Measurements from ENCODE around the gene EEF1A2. TPM values are rescaled to one million over a fixed set of nuclear protein-coding genes. Genes with fewer than 3 reads are reported as not detected.

EEF1A2 gene
- total RNA-seq, 2 experiments from 2014 or later: not detected

DNA sequence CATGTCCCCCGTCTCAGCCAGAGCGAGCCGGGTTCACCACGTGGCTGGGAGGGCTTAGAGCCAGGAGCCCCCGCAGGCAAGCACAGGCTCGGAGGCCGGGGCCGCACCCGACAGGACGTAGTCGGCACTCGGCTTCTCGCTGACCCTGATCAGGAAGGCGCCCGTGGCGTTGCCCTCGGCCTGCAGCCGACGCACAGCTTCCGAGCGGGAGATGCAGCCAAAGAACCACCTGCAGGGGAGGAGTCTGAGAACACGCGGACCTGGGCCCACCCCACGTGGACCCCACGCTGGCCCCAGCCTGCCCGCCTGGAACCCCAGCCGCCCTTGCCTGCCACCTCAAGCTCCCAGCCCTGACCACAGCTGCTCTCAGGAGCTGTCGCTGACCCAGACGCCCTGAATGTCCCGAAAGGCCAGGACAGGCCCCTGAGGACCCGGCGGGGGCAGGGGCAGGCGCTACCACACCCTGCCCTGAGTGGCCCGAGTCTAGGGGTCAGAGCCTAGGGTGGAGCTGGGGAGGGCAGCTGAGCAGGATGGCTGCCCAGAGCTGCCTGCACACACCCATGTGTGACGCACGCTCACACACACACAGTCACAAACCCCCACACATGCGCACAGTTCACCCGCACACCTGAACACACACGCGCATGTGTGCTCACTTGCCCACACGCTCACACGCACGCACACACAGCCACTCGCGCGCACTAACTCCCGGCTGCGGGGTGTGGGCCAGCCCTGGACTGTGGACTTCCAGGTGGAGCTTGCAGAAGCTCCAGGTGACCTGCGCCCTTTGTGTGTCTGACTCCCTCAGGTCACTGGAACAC lies 36.2 kb upstream of the EEF1A2 start:
- Mint-ChIP-seq H3K27me3 (ENCODE audit: low read depth) (no peaks in the 10 kb centered on the region), H3K4me3 (no peak overlapping the region), H3K4me1 (ENCODE audit: low read depth) (peaks cover 19% of the 10 kb centered on the region), H3K36me3 (ENCODE audit: low read depth) (no peaks in the 10 kb centered on the region), H3K9me3 (ENCODE audit: insufficient read depth) (no peaks in the 10 kb centered on the region), H3K27ac (no peak overlapping the region)
- no peak for DNase-seq
- ChIA-PET CTCF (interaction anchor here (0.9 kb wide), 1 partner anchor 504 kb away, joined by 3 read pairs; no protein-coding TSS in a partner anchor), POLR2A (interaction anchor here (0.7 to 1.6 kb wide), 3 partner anchors 12 to 97 kb away, joined by 3 to 9 read pairs (median 4); no protein-coding TSS in a partner anchor)
- ATAC-seq: no peak

DNA sequence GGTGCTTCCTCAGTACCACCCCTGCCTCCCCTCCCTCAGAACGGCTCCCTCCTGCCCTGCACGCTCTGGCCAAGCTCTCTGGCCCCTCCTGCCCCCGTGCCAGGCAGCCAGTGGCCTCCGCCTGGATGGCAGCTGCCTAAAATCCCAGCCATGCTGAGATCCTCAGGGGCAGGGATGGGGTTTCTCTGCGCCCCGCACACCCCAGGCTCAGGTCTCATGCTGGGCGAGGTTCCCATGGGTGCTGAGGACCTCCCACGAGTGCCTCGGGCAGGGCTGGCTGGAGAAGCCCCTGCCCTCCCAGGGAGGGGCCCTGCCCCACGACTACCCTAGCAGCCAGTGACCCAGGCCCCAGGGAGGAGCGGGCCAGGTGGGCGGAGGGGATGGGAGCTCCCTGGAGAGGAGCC lies 35.5 kb upstream of the EEF1A2 start:
- POLR2A ChIA-PET: interaction anchor here (1.4 to 1.6 kb wide), 2 partner anchors 12 to 13 kb away, joined by 4 to 9 read pairs; no protein-coding TSS in a partner anchor
- DNase-seq: no peak

DNA sequence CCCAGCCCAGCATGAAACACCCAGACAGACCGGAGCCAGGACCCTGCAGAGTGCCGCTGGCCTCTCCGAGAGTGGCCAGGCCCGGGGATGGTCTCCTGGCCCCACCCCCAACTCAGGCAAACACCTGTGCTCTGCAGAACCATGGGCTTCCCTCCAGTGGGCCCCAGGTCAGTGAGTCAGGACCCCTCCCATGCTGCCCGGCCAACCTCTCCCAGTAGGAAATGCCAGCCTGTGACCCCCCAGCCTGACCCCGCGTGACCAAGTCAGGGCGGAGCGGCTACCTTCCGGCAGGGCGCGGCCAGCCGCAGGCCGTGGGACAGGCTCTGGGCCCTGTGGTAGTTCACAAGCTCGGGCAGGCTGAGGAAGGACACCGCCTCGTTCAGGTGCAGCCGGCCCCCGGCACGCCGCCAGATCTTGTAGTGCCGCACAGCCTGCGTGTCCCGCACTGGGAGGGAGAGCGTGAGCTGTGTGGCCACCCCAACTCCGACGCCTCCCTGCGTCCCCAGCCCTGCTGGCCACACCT lies 35.0 kb upstream of the EEF1A2 start:
- ChIA-PET CTCF (no interaction called here), POLR2A (interaction anchor here (1.6 kb wide), 1 partner anchor 13 kb away, joined by 9 read pairs; no protein-coding TSS in a partner anchor)
- Mint-ChIP-seq H3K27me3 (ENCODE audit: low read depth) (no peaks in the 10 kb centered on the region), H3K4me3 (no peak overlapping the region), H3K27ac (no peak overlapping the region), H3K4me1 (ENCODE audit: low read depth) (peaks cover 19% of the 10 kb centered on the region), H3K9me3 (ENCODE audit: insufficient read depth) (no peaks in the 10 kb centered on the region), H3K36me3 (ENCODE audit: low read depth) (no peaks in the 10 kb centered on the region)
- ATAC-seq: no peak
- no peak for DNase-seq

More for the DNA sequence above, 35.5 kb upstream of the EEF1A2 start:
- Mint-ChIP-seq H3K36me3 (ENCODE audit: low read depth) (no peaks in the 10 kb centered on the region), H3K27me3 (ENCODE audit: low read depth) (no peaks in the 10 kb centered on the region), H3K4me1 (ENCODE audit: low read depth) (peaks cover 19% of the 10 kb centered on the region), H3K4me3 (no peak overlapping the region), H3K27ac (no peak overlapping the region), H3K9me3 (ENCODE audit: insufficient read depth) (no peaks in the 10 kb centered on the region)
- ATAC-seq: no peak
- CTCF ChIA-PET: interaction anchor here (0.9 kb wide), 1 partner anchor 505 kb away, joined by 3 read pairs; no protein-coding TSS in a partner anchor

GRCh38 chr20:63533388-63533787 lies 34.5 kb upstream of the EEF1A2 start:
- DNase-seq: no peak
- POLR2A ChIA-PET: interaction anchor here (1.0 kb wide), 1 partner anchor 12 kb away, joined by 4 read pairs; no protein-coding TSS in a partner anchor
- H3K9me3 Mint-ChIP-seq (ENCODE audit: insufficient read depth): no peaks in the 10 kb centered on the region
- no peak overlapping the region for H3K4me3 Mint-ChIP-seq
- CTCF ChIA-PET: no interaction called here
- no peaks in the 10 kb centered on the region for H3K36me3 Mint-ChIP-seq (ENCODE audit: low read depth)
- no peak overlapping the region for H3K27ac Mint-ChIP-seq
- ATAC-seq: no peak
- H3K4me1 Mint-ChIP-seq (ENCODE audit: low read depth): peaks cover 14% of the 10 kb centered on the region
- H3K27me3 Mint-ChIP-seq (ENCODE audit: low read depth): no peaks in the 10 kb centered on the region

DNA sequence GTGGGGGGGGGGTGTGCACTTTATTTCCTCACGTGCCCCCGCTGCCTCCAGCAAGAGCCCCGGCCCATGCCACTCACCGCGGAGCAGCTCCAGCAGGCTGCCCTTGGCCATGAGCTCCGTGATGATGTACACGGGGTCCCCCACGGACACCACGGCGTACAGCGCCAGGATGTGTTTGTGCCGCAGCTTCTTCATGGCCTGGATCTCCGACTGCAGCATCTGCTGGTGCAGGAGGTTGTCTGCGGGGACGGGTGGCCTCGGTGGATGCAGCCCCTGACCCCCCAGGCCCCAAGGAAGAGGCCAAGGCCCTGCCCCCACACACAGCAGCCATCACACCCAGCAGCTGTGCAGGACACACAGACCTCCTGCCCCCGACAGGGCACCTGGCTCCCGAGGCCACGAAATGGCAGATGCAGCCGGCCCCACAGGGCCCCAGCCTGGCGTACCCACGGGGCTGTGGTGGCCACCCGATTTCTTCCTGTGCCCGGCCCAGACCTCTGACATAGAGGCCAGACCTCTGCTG lies 33.6 kb upstream of the EEF1A2 start:
- ATAC-seq (no peak), DNase-seq (no peak)
- Mint-ChIP-seq H3K9me3 (ENCODE audit: insufficient read depth) (no peaks in the 10 kb centered on the region), H3K27ac (no peak overlapping the region), H3K27me3 (ENCODE audit: low read depth) (no peaks in the 10 kb centered on the region), H3K4me3 (no peak overlapping the region), H3K36me3 (ENCODE audit: low read depth) (no peaks in the 10 kb centered on the region), H3K4me1 (ENCODE audit: low read depth) (peaks cover 9% of the 10 kb centered on the region)
- POLR2A ChIA-PET: interaction anchor here (1.0 kb wide), 1 partner anchor 11 kb away, joined by 4 read pairs; no protein-coding TSS in a partner anchor
- CTCF ChIA-PET: no interaction called here

- Mint-ChIP-seq H3K4me3 (no peak overlapping the region), H3K9me3 (ENCODE audit: insufficient read depth) (no peaks in the 10 kb centered on the region), H3K27ac (no peak overlapping the region), H3K27me3 (ENCODE audit: low read depth) (no peaks in the 10 kb centered on the region), H3K4me1 (ENCODE audit: low read depth) (peaks cover 2% of the 10 kb centered on the region), H3K36me3 (ENCODE audit: low read depth) (no peaks in the 10 kb centered on the region)
- no peak for DNase-seq
- CTCF ChIA-PET: no interaction called here
- POLR2A ChIA-PET: interaction anchor here (1.7 kb wide), 1 partner anchor 11 kb away, joined by 8 read pairs; no protein-coding TSS in a partner anchor
- ATAC-seq: no peak
These were observed 33.0 kb upstream of the EEF1A2 start for GRCh38 chr20:63531686-63532448.

DNA sequence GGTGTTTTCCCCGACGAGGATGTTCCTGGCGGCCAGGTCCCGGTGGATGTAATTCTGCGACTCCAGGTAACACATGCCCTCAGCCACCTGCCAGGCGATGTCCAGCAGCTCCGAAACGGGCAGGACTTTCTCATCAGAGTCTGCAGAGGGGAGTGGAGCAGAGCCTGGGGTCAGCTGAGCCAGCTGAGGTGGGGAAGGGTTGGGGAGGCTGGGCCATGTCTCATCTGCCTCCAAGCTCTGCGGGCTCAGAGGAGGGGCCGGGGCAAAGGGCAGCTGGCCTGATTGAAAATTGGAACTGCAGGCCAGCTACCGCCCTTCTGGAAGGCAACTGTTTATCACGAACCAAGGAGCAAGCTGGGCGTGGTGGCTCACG lies 31.9 kb upstream of the EEF1A2 start:
- CTCF ChIA-PET: no interaction called here
- H3K4me1 Mint-ChIP-seq (ENCODE audit: low read depth): no peaks in the 10 kb centered on the region
- no peaks in the 10 kb centered on the region for H3K9me3 Mint-ChIP-seq (ENCODE audit: insufficient read depth)
- no peak for ATAC-seq
- no peaks in the 10 kb centered on the region for H3K36me3 Mint-ChIP-seq (ENCODE audit: low read depth)
- POLR2A ChIA-PET: interaction anchor here (1.7 kb wide), 1 partner anchor 10 kb away, joined by 8 read pairs; no protein-coding TSS in a partner anchor
- H3K27ac Mint-ChIP-seq: no peak overlapping the region
- H3K27me3 Mint-ChIP-seq (ENCODE audit: low read depth): no peaks in the 10 kb centered on the region
- H3K4me3 Mint-ChIP-seq: no peak overlapping the region
- DNase-seq: no peak

DNA sequence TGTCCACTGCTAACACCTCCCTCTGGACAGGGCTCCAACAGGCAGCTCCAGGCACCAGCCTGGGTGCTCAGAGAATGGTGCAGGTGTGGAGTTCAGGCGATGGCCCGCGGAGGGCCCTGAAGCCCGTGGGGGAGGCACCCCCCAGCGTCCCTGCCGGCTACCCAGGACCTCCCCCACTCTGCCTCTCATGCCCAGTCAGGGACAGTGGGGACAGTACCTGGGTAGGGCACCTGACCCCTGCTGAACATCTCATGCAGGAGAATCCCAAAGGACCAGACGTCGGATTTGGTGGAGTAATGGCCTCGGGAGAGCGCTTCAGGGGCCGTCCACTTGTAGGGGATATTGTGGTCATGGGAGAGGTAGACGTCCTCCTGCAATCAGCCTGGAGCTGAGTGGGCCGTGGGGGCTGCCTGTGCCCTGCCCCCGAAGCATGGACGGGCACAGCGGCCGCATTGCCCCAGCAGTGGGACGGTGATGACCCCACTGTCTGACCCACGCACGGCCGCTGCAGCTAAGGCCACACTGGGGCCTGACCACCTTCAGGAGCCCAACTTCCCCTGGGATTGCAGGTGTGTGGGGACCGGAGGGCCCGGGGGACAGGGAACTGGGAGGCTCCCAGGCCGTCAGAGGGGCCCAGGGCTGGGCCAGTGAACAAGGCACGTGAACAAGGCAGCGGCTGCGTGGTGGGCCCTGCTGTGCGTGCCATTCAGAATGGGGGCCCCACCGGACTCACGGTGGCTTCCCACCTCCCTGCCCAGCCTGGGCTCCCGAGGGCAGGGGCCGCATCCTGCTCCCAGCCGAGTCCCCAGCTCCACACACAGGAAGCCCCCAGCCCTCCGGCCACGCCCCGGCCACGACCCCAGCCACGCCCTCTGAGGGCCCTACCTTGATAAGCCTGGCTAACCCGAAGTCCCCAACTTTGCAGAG lies 31.2 kb upstream of the EEF1A2 start:
- no peak for DNase-seq

DNA sequence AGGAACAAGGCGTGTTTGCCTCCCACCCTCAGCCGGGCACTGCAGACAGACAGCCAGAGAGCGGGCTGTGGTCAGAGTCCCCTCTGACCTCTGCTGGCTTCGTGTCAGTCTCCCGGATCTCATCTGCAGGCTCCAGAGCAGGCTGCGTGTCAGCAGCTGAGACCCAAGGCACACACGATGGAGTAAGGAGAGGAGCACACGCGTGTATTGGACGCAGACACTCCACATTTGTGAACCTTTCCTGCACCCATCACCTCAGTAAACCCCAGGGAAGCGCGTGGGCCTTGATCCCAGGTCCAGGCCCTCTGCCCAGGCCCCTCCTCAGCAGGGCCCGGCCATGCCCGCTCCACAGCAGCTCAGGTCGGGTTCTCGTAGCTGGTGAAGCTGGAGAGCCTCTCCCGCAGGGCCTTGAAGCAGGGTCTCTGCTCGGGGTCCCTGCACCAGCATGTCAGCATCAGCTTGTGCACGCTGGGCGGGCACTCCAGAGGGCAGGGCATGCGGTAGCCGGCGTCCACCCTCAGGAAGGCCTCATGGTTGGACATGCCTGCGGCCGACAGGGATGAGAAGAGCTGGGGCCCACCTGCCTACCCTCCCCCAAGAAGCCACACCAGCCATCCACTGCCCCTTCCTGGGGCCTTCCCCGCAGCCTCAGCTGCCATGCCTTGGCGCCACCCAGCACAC lies 30.4 kb upstream of the EEF1A2 start:
- Mint-ChIP-seq H3K27me3 (ENCODE audit: low read depth) (no peaks in the 10 kb centered on the region), H3K27ac (no peak overlapping the region), H3K9me3 (ENCODE audit: insufficient read depth) (no peaks in the 10 kb centered on the region), H3K4me1 (ENCODE audit: low read depth) (no peaks in the 10 kb centered on the region), H3K4me3 (no peak overlapping the region), H3K36me3 (ENCODE audit: low read depth) (peaks cover 4% of the 10 kb centered on the region)
- DNase-seq (no peak), ATAC-seq (no peak)
- CTCF ChIA-PET: interaction anchor here (1.0 to 2.1 kb wide), 2 partner anchors 8 to 9 kb away, joined by 4 to 10 read pairs; partner anchors contain the start of genes PPDPF and PTK6
- POLR2A ChIA-PET: interaction anchor here (2.1 kb wide), 1 partner anchor 9 kb away, joined by 17 read pairs; the partner anchor contains the start of gene PPDPF

More for the DNA sequence above, 31.2 kb upstream of the EEF1A2 start:
- no peak for ATAC-seq
- H3K9me3 Mint-ChIP-seq (ENCODE audit: insufficient read depth): no peaks in the 10 kb centered on the region
- POLR2A ChIA-PET: interaction anchor here (1.7 to 2.1 kb wide), 2 partner anchors 9 kb away, joined by 8 to 17 read pairs; partner anchors contain the start of gene PPDPF
- H3K27me3 Mint-ChIP-seq (ENCODE audit: low read depth): no peaks in the 10 kb centered on the region
- H3K36me3 Mint-ChIP-seq (ENCODE audit: low read depth): no peaks in the 10 kb centered on the region
- no peaks in the 10 kb centered on the region for H3K4me1 Mint-ChIP-seq (ENCODE audit: low read depth)
- CTCF ChIA-PET: interaction anchor here (2.1 kb wide), 1 partner anchor 7 kb away, joined by 10 read pairs; the partner anchor contains the start of gene PTK6
- no peak overlapping the region for H3K4me3 Mint-ChIP-seq
- H3K27ac Mint-ChIP-seq: no peak overlapping the region

- DNase-seq (no peak), ATAC-seq (no peak)
- Mint-ChIP-seq H3K36me3 (ENCODE audit: low read depth) (peaks cover 22% of the 10 kb centered on the region), H3K9me3 (ENCODE audit: insufficient read depth) (no peaks in the 10 kb centered on the region), H3K4me1 (ENCODE audit: low read depth) (peaks cover 4% of the 10 kb centered on the region), H3K27ac (no peak overlapping the region), H3K27me3 (ENCODE audit: low read depth) (peaks cover 3% of the 10 kb centered on the region), H3K4me3 (no peak overlapping the region)
- POLR2A ChIA-PET: interaction anchor here (0.7 kb wide), 1 partner anchor 88 kb away, joined by 3 read pairs; no protein-coding TSS in a partner anchor
- CTCF ChIA-PET: no interaction called here
These were observed 28.3 kb upstream of the EEF1A2 start for GRCh38 chr20:63527184-63527583.

Data from activated CD8-positive, alpha-beta T cell treated with anti-CD3 and anti-CD28 coated beads, Interleukin-2, amount 10 ng/mL, durations not matched to agents 7 days and 5 days (primary cell).